SU-DHL-6 (cell line): ENCODE data around the gene PVALEF.

Source experiments
- CTCF ChIP-seq: fragments of 200-600 bp; sonication (generic); IDR thresholded peaks from one replicate; pipeline ENCODE4 v1.5.1; 2017; ENCODE audit warnings: antibody characterized with exemption, mild to moderate bottlenecking, low read length, moderate library complexity; ENCODE audit not compliant: insufficient read depth, poor library complexity, severe bottlenecking
- EZH2phosphoT487 ChIP-seq: fragments of 200-600 bp; sonication (generic), shearing (Covaris generic); conservative IDR thresholded peaks from 2 replicates; pipeline ENCODE4 v1.6.1; 2018; ENCODE audit warnings: mild to moderate bottlenecking, antibody characterized with exemption, low read length, moderate library complexity, mixed read lengths

- TF ChIP-seq CTCF (no peak), EZH2phosphoT487 (no peak)
Measured at GRCh38 chr17:81198826-81199481, 33.6 kb downstream of the PVALEF start.
